HG03045 (cell line): ENCODE measurements around the gene SYT1.

Experiments
- ATAC-seq: cut with Tn5 transposase; IDR thresholded peaks from one replicate; pipeline ENCODE4 v1.9.1; 2021; ENCODE audit warnings: mild to moderate bottlenecking, moderate library complexity; ENCODE audit not compliant: unreplicated experiment

The SYT1 gene

DNA sequence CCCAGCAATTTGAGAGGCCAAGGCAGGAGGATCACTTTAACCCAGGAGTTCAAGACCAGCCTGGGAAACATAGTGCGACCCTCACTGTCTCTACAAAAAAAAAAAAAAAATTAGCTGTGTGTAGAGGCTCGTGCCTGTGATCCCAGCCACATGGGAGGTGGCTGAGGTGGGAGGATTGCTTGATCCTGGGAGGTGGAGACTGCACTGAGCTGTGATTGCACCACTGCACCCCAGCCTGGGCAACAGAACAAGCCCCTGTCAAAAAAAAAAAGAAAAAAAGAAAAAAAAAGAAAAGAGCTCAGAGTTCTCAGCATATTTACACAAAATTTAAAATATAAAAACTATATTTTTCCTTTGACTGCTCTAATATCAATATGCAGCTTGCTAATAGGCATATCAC, 260.8 kb downstream of the SYT1 start:
- ATAC-seq: no peak

- peak; percentile 85 for ATAC-seq
Measured at GRCh38 chr12:79127271-79127751, 262.7 kb downstream of the SYT1 start.

DNA sequence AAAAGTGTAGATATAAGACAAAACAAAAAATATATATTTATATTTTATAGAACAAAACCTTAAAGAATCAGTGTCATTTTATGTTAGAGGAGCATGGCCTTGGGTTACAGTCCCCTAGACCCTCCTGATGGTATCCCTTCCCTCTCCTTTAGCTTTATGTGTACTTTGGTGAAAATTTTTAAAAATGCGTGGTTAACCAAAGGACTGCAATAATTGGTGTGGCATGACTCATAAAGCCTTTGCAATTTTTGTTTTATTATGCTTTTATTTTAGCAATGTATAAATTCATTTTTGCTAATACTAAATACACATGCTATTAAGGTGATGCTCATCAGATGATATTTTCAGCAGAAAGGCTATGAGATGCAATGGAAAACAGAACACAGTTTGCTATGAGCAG, 264.4 kb downstream of the SYT1 start:
- ATAC-seq: no peak

DNA sequence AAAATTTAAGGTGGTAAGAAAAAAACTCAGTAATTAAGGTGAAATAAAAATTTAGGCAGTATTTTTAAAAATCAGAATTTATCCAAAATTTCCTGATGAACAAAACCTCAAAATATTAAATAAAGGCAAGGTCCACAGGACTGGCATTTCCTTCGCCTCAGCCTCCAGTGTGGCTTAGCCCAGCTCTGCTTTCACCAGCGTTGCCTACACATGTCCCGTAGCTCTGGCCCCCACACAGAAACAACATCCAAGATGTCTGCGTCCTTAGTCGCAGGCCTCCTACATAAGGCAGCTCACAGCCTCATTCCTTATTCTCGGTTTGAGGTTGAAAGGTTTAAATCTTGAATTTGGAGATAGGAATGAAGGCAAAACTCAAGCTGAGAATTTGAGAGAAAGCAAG, 274.3 kb downstream of the SYT1 start:
- no peak for ATAC-seq

GRCh38 chr12:79140711-79141110, 276.1 kb downstream of the SYT1 start:
- no peak for ATAC-seq

- ATAC-seq: no peak
Measured at GRCh38 chr12:79141776-79142175, 277.2 kb downstream of the SYT1 start.

DNA sequence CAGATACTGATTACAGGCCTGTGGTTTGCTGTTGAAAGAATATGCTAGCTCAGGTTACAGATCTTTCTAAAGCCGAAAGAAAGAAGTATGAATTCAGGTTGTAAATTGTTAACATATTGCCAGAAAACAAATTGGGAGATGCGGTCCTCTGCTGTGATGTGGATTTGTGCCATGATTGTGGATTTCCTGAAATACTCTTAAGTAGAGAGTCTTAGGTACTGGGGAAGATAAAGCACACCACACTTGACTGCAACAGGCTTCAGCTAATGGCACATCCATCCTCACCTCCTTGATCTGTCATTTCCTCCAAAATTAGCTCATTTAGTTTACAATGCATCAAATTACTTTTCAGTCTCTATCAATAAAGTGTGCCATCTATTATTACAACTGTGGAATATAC, 279.2 kb downstream of the SYT1 start:
- ATAC-seq: no peak

GRCh38 chr12:79151956-79152355, 287.4 kb downstream of the SYT1 start:
- no peak for ATAC-seq

DNA sequence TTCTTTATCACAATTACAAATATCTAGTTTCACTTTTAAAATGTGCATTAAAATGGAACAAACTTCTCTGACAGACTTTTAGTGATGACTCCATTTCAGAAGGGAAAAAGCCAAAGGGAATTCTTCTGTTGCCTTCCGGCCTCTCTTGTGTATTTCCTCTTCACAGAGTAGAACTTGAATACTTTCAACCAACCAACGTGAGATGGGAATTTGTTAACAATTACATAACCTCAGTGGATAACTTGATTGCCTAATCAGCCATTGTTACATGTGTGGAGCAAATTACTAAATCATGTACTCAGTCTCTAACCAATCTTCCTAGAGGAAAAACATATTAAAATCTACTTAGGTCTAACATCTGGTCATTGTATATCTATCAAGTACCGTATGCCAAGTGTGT, 291.1 kb downstream of the SYT1 start:
- no peak for ATAC-seq

DNA sequence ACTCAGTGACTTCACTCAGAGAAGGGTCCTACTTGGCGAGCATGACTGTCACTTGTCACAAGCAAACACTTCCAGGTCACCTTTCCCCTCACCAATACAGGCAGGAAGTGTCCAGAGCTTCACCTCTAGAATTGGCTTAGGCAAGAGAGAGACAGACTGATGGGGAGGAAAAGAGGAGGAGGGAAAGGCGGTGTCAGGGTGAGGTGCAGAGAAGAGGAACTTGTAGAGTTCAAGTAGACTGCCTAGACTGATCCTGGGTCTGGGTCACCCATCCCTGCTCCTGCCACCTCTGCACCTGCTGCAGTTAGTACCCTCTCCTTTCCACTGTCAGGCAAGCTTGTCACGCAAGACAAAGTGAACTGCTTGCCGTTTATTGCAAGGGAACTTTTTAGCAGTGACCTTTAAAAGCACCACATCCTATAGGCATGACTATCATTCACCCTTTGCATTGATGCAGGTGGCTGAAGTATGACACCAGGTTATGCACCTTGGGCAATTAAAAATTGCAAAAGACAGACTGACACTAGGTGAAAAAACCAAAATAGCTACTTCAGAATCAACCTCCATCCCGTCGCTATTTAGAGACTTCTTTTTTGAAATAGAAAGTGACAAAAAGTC, 292.4 kb downstream of the SYT1 start:
- ATAC-seq: peak; percentile 72

GRCh38 chr12:79161249-79161934, 296.8 kb downstream of the SYT1 start:
- no peak for ATAC-seq

DNA sequence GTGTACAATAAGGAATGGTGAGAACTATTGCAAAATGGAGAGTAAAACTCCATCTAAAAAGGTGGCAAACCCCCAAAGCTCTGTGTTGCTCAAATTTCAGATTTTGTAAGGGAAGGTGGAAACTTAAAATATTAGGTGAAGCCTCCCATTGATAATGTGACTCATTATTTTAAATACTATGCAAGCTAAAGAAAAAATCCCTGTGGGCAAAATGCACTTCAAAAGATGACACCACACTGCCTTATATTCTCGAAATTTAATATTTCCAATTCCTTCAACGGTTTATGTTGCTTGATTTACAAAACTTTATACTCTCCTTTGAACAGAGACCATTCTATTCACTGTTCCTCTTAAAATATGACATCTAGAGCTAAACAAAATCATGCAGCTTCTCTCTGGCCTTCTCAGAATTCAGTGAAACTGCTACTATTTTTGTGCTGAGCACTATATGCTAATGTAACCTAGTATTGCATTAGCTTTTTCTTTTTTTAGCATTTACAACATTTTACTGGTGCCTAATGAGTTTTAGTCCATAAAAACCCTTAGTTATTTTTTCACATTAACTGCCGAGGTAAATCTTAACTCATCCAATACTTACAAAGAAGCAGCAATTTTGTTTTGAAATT, 297.7 kb downstream of the SYT1 start:
- no peak for ATAC-seq

- no peak for ATAC-seq
Measured at GRCh38 chr12:79162948-79163347, 298.4 kb downstream of the SYT1 start.

DNA sequence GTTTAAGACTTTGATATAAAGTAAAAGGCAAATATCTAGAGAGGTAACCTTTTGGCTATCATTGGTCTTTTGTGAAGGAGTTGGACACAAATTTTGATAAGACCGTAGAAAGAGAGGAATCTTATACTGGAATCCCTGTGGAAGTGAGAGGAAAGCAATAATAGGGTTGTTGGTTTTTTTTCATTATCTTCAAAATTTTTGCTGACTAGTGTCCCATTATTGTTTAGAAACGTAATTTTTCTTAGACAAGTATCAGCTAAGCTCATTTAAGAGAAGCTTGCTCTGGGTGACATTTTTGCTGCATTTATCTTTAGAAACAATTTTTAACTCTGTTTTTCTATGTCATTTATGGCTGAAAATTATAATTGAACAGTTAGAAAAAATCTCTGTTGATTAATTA, 300.3 kb downstream of the SYT1 start:
- ATAC-seq: no peak

- ATAC-seq: no peak
Measured at GRCh38 chr12:79168687-79169086, 304.1 kb downstream of the SYT1 start.

GRCh38 chr12:79174626-79175025, 310.1 kb downstream of the SYT1 start:
- peak; percentile 57 for ATAC-seq

- no peak for ATAC-seq
Measured at GRCh38 chr12:79183003-79183402, 318.4 kb downstream of the SYT1 start.

DNA sequence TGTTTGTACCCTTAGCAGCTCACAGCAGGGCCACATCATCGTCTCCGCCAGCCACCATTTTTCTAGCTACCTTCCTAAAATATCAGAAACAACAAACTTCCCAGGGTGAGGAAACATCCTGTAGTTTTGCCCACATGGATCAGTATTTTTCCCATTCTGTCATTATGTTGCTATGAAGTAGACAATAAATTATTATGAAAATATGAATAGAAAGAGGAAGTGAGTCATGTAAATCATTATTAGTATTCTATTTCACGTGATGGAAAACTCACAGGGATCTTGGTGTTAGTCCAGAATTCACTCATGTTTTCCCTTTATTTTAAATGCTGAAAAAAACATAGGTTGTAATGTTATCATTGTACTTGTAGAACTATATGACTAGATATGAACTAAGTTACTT, 319.4 kb downstream of the SYT1 start:
- ATAC-seq: no peak

- ATAC-seq: no peak
Measured at GRCh38 chr12:79186506-79186905, 321.9 kb downstream of the SYT1 start.

DNA sequence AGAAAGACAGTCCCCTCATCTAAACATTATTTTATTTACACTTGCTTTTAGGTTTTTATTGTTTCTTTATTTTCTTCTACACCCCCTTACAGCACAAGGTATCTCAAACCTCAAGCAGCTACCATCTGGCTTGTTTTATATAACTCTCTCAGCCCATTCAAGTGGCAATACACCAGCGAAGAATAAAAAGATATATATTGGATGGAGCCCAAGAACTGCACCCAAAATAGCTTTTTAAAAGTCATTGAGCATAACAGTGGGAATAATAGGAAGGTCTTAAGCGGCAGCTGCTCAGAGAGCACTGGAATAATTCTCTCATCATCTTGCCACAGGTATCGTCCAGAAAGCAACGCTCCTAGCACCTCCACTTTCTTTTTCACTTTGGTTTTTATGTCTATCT, 322.5 kb downstream of the SYT1 start:
- no peak for ATAC-seq

DNA sequence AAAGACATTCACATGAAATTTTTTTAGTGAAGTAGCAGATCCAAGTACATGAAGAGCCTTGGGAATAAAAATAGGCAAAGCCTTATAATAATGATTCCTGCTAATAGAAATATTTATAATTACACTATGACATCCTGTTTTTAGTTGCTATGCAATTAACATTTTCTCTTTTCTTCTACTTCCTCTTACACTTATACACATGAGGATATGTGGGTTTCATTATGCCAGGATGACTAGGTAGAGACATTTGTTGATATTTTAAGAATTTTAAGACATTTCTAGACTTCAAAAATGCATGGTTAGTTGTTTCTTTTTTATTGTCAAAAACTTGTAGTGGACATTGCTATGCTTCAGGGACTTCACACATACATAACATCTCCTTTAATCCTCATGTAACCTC, 326.8 kb downstream of the SYT1 start:
- ATAC-seq: no peak

DNA sequence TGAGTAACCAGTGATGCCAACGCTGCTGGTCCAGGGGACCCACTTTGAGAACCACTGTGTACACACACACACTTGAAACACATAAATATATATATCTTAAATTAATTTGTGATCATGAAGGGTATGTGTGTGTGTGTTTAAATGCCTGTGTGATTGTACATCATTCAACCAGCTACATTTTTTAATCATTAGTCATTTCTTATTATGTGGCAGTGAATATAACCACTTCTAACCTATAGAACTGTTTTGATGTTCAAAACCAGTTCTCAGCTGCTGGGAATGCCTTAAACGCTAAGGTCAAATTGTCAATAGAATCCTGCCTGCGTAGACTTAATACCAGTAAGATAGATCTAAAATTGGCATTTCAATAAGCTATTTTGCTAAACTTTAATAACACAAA, 330.0 kb downstream of the SYT1 start:
- no peak for ATAC-seq
